HepG2 (cell line): ENCODE measurements around the gene APOM. TPM values are rescaled to one million over a fixed set of nuclear protein-coding genes. Genes with fewer than 3 reads are reported as not detected.
A peak's percentile ranks its signal among the peaks of the same experiment; 100 is the strongest.

Experiments
- HHEX ChIP-seq: IDR thresholded peaks from 2 replicates; pipeline ENCODE4 v1.6.1; 2016; ENCODE audit warnings: control low read depth
- KAT2B ChIP-seq: fragments of 150-350 bp; IDR thresholded peaks from 2 replicates; pipeline ENCODE4 v1.6.1; 2014; ENCODE audit warnings: low read depth, low read length, borderline replicate concordance
- KDM2A ChIP-seq: sonication (generic); formaldehyde crosslinking; IDR thresholded peaks from 2 replicates; pipeline ENCODE4 v1.4.0; 2020; ENCODE audit warnings: low read depth, missing genetic modification reagents, borderline replicate concordance
- MYC ChIP-seq: sonication (generic); formaldehyde crosslinking; IDR thresholded peaks from 2 replicates; pipeline ENCODE4 v1.9.0; 2021; ENCODE audit warnings: missing genetic modification reagents, borderline replicate concordance
- MYPOP ChIP-seq: sonication (generic); formaldehyde crosslinking; IDR thresholded peaks from 2 replicates; pipeline ENCODE4 v1.8.1; 2023; ENCODE audit warnings: mild to moderate bottlenecking, moderate library complexity, missing genetic modification reagents
- NBN ChIP-seq: fragments of 450-650 bp; conservative IDR thresholded peaks from 2 replicates; pipeline ENCODE4 v1.6.1; 2017
- NR2F2 ChIP-seq: IDR thresholded peaks from 2 replicates; pipeline ENCODE4 v1.6.1; 2012; ENCODE audit warnings: low read depth, inconsistent platforms, borderline replicate concordance
- RXRB ChIP-seq: IDR thresholded peaks from 2 replicates; pipeline ENCODE4 v1.6.1; 2016; ENCODE audit warnings: borderline replicate concordance, missing genetic modification reagents, missing compliant biosample characterization
- SNAPC4 ChIP-seq: sonication (generic); formaldehyde crosslinking; IDR thresholded peaks from 2 replicates; pipeline ENCODE4 v1.4.0; 2020; ENCODE audit warnings: mild to moderate bottlenecking, missing genetic modification reagents
- ZBTB4 ChIP-seq: sonication (generic); formaldehyde crosslinking; IDR thresholded peaks from 2 replicates; pipeline ENCODE4 v1.4.0; 2020; ENCODE audit warnings: missing genetic modification reagents, mild to moderate bottlenecking, borderline replicate concordance
- ZBTB42 ChIP-seq: sonication (generic); formaldehyde crosslinking; IDR thresholded peaks from 2 replicates; pipeline ENCODE4 v1.5.0; 2020; ENCODE audit warnings: mild to moderate bottlenecking, missing genetic modification reagents
- ZBTB44 ChIP-seq: sonication (generic); formaldehyde crosslinking; IDR thresholded peaks from 2 replicates; pipeline ENCODE4 v1.4.0; 2020; ENCODE audit warnings: missing genetic modification reagents
- ZFP62 ChIP-seq: sonication (generic); formaldehyde crosslinking; IDR thresholded peaks from 2 replicates; pipeline ENCODE4 v1.4.0; 2020; ENCODE audit warnings: missing genetic modification reagents
- ZNF264 ChIP-seq: sonication (generic); formaldehyde crosslinking; IDR thresholded peaks from 2 replicates; pipeline ENCODE4 v1.4.0; 2020; ENCODE audit warnings: missing genetic modification reagents
- ZNF567 ChIP-seq: sonication (generic); formaldehyde crosslinking; IDR thresholded peaks from 2 replicates; pipeline ENCODE4 v1.8.1; 2023; ENCODE audit warnings: mild to moderate bottlenecking, missing genetic modification reagents, borderline replicate concordance
- ZNF776 ChIP-seq: sonication (generic); formaldehyde crosslinking; IDR thresholded peaks from 2 replicates; pipeline ENCODE4 v1.4.0; 2020; ENCODE audit warnings: mild to moderate bottlenecking, missing genetic modification reagents
- ZNF883 ChIP-seq: sonication (generic); formaldehyde crosslinking; IDR thresholded peaks from 2 replicates; pipeline ENCODE4 v1.5.1; 2020; ENCODE audit warnings: mild to moderate bottlenecking, missing genetic modification reagents; ENCODE audit errors: not compliant biosample characterization
- polyA plus RNA-seq, 8 experiments: library from polyadenylated mRNA; depleted of rRNA in 3 of 8; stranded (reverse) in 7 of 8; unstranded in 1 of 8; fragments of >200 nt; fragmentation: Illumina TruSeq in 4 of 8; extraction: Trizol in 4 of 8; gene quantifications; 2 replicates each; pipeline versions ENCODE4 v1.2.1 to v1.2.3, GENCODE V29; 2011 to 2016; ENCODE audit warnings: low read depth in 4 of 8, missing spikeins in 1 of 8, mixed read lengths in 1 of 8; ENCODE audit not compliant: insufficient read depth in 1 of 8
- total RNA-seq, 5 experiments: library from RNA; depleted of rRNA; stranded (reverse); fragments of >200 nt; fragmentation: Illumina TruSeq; extraction: Trizol; gene quantifications; 2 replicates each; pipeline ENCODE4 v1.2.3, GENCODE V29; 2016; ENCODE audit warnings: low read depth in 1 of 5

APOM gene
- total and polyA plus RNA-seq, 2 of the 13 experiments (the other 11 are each of a cell fraction or from before 2014, with no cell fraction given): 98.2 to 1,140 TPM

GRCh38 chr6:31663961-31664789, 8.5 kb downstream of the APOM start (continued):
- TF ChIP-seq ZNF883: no peak
- TF ChIP-seq ZBTB44 (CRISPR knock-in tag): no peak
- TF ChIP-seq KAT2B: no peak
- TF ChIP-seq NBN: no peak
- peak; percentile 64; the same call in 1 of the 2 replicates for TF ChIP-seq ZBTB4 (CRISPR knock-in tag)
- no peak for TF ChIP-seq ZNF567 (CRISPR knock-in tag)
- TF ChIP-seq MYC (CRISPR knock-in tag): peak; percentile 56; the same call in 1 of the 2 replicates
- no peak for TF ChIP-seq SNAPC4 (CRISPR knock-in tag)
- TF ChIP-seq NR2F2: peak; percentile 16
- TF ChIP-seq HHEX (CRISPR knock-in tag): no peak
- no peak for TF ChIP-seq ZBTB42 (CRISPR knock-in tag)
- peak; percentile 42; the same call in 1 of the 2 replicates for TF ChIP-seq KDM2A (CRISPR knock-in tag)
- TF ChIP-seq MYPOP: peak; percentile 2; the same call in 1 of the 2 replicates
- TF ChIP-seq ZNF776: 0 out of 2 replicates have a peak, but pooled peaks have one; percentile 17
- TF ChIP-seq ZFP62 (CRISPR knock-in tag): no peak
- TF ChIP-seq ZNF264 (CRISPR knock-in tag): 0 out of 2 replicates have a peak, but pooled peaks have one; percentile 43
- 0 out of 2 replicates have a peak, but pooled peaks have one; percentile 12 for TF ChIP-seq RXRB (CRISPR knock-in tag)
